Peyer's patch (tissue), 4 donors: ENCODE measurements around the gene CCNB2. TPM values are rescaled to one million over a fixed set of nuclear protein-coding genes. Genes with fewer than 3 reads are reported as not detected.
A peak's percentile ranks its signal among the peaks of the same experiment; 100 is the strongest.

ENCODE experiments used
- DNase-seq, 3 donors: peaks; one replicate each; pipeline ENCODE4 v3.0.0-alpha.2; 2017 to 2019
- H3K27ac ChIP-seq, 4 donors: fragments of 200-600 bp; sonication (generic); one replicate each; pipeline ENCODE4 v1.5.1; 2016 to 2019
- H3K27me3 ChIP-seq, 2 donors: fragments of 200-600 bp; sonication (generic); one replicate each; pipeline ENCODE4 v1.5.1; 2019
- H3K36me3 ChIP-seq, 3 donors: fragments of 200-600 bp; sonication (generic); one replicate each; pipeline ENCODE4 v1.5.1; 2016 to 2019
- H3K4me1 ChIP-seq, 4 donors: fragments of 200-600 bp; sonication (generic); one replicate each; pipeline ENCODE4 v1.5.1; 2016 to 2019
- H3K4me3 ChIP-seq, 4 donors: fragments of 200-600 bp; sonication (generic); 1 replicate in 3 of 4; 2 replicates in 1 of 4; pipeline ENCODE4 v1.5.1; 2016 to 2019; ENCODE audit warnings: mild to moderate bottlenecking in 1 of 4
- H3K9me3 ChIP-seq, 4 donors: fragments of 200-600 bp; sonication (generic); one replicate each; pipeline ENCODE4 v1.5.1; 2016 to 2019; ENCODE audit warnings: mild to moderate bottlenecking in 1 of 4
- POLR2A ChIP-seq, 2 donors: fragments of 450-650 bp; IDR thresholded peaks; one replicate each; pipeline ENCODE4 v1.5.1; 2017; ENCODE audit warnings: antibody characterized with exemption in 2 of 2, mild to moderate bottlenecking in 2 of 2, moderate library complexity in 2 of 2
- total RNA-seq, 4 donors: library from RNA; depleted of rRNA; stranded (reverse); fragments of >200 nt; gene quantifications; one replicate each; pipeline ENCODE4 v1.1.0, GENCODE V29; 2016
- TF ChIP-seq, protein P1 (sequence below), 6 experiments: fragments of 450-650 bp in 4 of 6; fragments of 200-600 bp in 2 of 6; sonication (generic) in 1 of 6; IDR thresholded peaks; one replicate each; pipeline ENCODE4 v1.5.1; 2017 to 2019; ENCODE audit warnings: antibody characterized with exemption in 6 of 6, mild to moderate bottlenecking in 3 of 6, moderate library complexity in 1 of 6

The CCNB2 gene
- total RNA-seq, 4 donors from 2014 or later = 5.2 to 18.2 (median 8.2) TPM

DNA sequence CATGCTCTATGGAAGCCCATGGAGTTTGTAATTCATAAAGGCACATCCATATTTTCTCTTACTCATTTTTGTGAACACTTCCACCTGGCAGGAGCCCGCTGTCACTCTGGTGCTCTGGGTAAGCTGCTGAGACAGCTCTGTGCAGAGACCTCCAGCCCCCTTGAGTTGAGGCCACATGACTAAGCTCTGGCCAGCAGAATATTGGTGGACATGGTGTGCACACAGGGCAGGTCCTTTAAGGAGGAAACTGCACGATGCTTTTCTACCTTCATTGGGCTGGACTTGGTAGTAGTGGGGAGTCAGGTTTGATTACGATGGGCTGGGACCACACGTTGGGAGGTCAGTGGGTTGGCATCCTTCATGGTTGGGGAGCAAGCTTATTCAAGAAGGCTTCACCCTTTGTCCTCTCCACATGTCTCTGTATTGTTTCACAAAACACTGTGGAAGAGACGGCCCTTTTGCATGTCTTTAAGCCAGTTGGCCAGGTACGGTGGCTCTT, 29.0 kb downstream of the CCNB2 start:
- H3K27me3 ChIP-seq = no peaks in the 10 kb centered on the region
- no peaks in the 10 kb centered on the region for H3K9me3 ChIP-seq
- no peak overlapping the region for H3K27ac ChIP-seq
- no peaks in the 10 kb centered on the region for H3K4me1 ChIP-seq
- peaks cover 0 to 53% (median 0%) of the 10 kb centered on the region in 3 donors for H3K36me3 ChIP-seq
- TF ChIP-seq, protein P1, sequence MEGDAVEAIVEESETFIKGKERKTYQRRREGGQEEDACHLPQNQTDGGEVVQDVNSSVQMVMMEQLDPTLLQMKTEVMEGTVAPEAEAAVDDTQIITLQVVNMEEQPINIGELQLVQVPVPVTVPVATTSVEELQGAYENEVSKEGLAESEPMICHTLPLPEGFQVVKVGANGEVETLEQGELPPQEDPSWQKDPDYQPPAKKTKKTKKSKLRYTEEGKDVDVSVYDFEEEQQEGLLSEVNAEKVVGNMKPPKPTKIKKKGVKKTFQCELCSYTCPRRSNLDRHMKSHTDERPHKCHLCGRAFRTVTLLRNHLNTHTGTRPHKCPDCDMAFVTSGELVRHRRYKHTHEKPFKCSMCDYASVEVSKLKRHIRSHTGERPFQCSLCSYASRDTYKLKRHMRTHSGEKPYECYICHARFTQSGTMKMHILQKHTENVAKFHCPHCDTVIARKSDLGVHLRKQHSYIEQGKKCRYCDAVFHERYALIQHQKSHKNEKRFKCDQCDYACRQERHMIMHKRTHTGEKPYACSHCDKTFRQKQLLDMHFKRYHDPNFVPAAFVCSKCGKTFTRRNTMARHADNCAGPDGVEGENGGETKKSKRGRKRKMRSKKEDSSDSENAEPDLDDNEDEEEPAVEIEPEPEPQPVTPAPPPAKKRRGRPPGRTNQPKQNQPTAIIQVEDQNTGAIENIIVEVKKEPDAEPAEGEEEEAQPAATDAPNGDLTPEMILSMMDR (IDR thresholded peaks at IDR 0.05) = no peak
- TF ChIP-seq POLR2A (IDR thresholded peaks at IDR 0.05) = no peak
- no peak for DNase-seq
- H3K4me3 ChIP-seq = no peak overlapping the region

DNA sequence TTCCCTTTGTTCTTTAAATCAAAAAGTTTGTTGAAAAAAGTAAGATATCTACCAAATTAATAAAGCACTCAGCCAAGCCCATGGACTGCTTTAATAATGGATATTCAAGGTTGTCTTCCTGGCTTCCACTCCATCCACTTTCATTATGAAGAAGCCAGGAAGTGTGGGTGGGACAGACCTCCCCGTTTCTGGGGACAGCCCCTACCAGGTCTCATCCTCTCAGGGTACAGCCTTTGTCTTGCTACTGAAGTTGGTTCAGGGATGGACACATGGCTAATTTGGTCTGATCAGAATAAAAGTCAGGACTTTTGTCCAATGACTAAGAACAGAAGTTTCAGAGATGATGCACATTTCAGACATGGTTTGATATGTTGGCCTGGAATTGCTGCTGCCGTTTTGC, 32.6 kb downstream of the CCNB2 start:
- no peak for DNase-seq
- TF ChIP-seq, protein P1 (IDR thresholded peaks at IDR 0.05) = no peak
- no peak for TF ChIP-seq POLR2A (IDR thresholded peaks at IDR 0.05)
- Histone ChIP-seq H3K4me1 (no peaks in the 10 kb centered on the region), H3K36me3 (peaks cover 0 to 52% (median 0%) of the 10 kb centered on the region in 3 donors), H3K27me3 (no peaks in the 10 kb centered on the region), H3K27ac (no peak overlapping the region), H3K9me3 (no peaks in the 10 kb centered on the region), H3K4me3 (no peak overlapping the region)

DNA sequence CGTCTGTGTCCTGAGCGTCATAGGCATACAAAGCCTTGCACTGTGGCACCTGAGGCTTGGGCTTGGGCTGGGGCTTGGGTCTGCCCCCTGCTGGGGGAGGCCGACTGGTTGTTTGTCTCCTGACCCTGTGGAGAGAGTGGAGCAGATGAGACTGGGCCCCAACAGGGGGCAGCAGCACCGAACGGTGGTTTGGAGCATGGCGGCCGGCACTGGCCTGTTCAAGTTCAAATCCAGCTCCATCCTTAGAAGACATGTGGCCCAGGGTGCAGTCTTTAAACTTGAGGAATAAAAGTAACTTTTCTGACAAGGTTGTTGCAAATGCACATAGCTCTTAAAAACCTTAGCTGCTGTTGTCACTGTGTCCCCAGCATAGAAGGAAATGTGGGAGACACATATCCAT, 33.3 kb downstream of the CCNB2 start:
- peak; percentile 63 to 81 (median 72) for DNase-seq
- H3K4me3 ChIP-seq = no peak overlapping the region

DNA sequence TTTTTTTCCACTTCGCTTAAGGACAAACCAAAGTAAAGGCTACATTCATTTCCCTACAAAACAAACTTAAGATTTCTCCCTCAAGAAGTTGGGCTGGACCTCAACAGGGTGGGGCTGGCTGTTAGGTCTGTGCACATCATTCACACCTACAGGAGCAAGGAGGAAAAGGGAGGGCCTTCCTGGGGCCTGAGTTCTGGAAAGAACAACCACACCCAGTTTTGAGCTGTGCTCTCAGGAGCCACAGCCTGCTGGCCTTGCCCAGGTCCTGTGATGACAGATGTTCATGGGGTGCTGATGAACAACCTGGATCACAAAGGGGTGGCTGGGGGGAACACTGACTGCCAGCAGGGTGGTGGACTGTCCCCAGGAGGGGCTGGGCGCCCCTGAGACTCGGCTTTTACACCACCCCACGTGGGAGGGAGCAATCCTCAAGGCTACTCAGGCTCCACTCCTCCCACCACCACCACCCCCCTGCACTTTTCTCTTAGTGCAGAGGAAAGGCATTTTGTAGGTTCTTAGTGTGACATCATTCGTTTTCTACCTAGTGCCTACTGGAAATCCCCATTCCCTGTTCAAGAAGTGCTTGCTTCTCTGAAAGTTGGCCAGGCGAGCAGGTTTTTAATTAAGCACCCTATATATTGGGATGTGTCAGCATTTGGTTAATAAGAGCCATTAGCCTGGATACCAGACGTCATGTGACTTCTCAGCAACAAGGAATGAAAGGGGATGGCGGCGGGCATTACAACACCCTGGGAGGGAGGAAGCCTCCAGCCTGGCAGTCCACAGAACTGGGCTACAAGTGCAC, 35.7 kb downstream of the CCNB2 start:
- no peaks in the 10 kb centered on the region for H3K9me3 ChIP-seq
- TF ChIP-seq, protein P1 (IDR thresholded peaks at IDR 0.05) = no peak
- no peak for TF ChIP-seq POLR2A (IDR thresholded peaks at IDR 0.05)
- H3K27me3 ChIP-seq = no peaks in the 10 kb centered on the region
- H3K27ac ChIP-seq = no peak overlapping the region
- H3K36me3 ChIP-seq = peaks cover 0 to 66% (median 0%) of the 10 kb centered on the region in 3 donors
- no peak for DNase-seq
- no peak overlapping the region for H3K4me3 ChIP-seq
- no peaks in the 10 kb centered on the region for H3K4me1 ChIP-seq

More for the DNA sequence above, 33.3 kb downstream of the CCNB2 start:
- Histone ChIP-seq H3K27me3 (no peaks in the 10 kb centered on the region), H3K36me3 (peaks cover 0 to 55% (median 0%) of the 10 kb centered on the region in 3 donors), H3K4me1 (no peaks in the 10 kb centered on the region), H3K27ac (no peak overlapping the region), H3K9me3 (no peaks in the 10 kb centered on the region)
- TF ChIP-seq, protein P1 (IDR thresholded peaks at IDR 0.05) = peak; percentile 31 to 71 (median 63)
- no peak for TF ChIP-seq POLR2A (IDR thresholded peaks at IDR 0.05)

DNA sequence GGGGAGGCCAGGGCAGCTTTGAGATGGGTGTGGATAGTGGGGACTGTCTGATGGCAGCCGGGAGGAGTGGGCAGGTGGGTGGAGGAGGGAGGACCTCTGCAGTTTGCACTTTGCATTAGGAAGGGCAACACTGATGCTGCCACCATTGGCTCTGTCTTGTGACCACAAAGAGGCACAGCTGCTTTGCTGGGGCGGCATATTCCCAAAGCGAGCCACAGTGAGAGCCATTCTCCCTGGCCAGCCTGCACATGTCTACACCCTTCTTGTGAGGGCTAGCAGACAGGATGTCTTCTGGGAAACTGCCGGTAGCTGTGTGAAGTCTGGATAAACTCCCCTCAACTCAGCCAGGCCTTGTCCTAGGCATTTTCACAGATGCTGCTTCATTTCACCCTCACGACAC, 38.3 kb downstream of the CCNB2 start:
- TF ChIP-seq, protein P1 (IDR thresholded peaks at IDR 0.05) = no peak
- TF ChIP-seq POLR2A (IDR thresholded peaks at IDR 0.05) = no peak
- no peaks in the 10 kb centered on the region for H3K27me3 ChIP-seq
- no peak overlapping the region for H3K4me3 ChIP-seq
- no peak overlapping the region for H3K27ac ChIP-seq
- no peaks in the 10 kb centered on the region for H3K4me1 ChIP-seq
- peak in 1 of 3 donors; percentile 33 for DNase-seq
- no peaks in the 10 kb centered on the region for H3K9me3 ChIP-seq
- H3K36me3 ChIP-seq = peaks cover 0 to 63% (median 0%) of the 10 kb centered on the region in 3 donors
